Stimulated activated CD4-positive, alpha-beta T cell treated with anti-CD3 and anti-CD28 coated beads, Interleukin-1b, Interleukin-23, amount 100 ng/mL, for 24 hours (primary cell): ENCODE results near the gene SMYD3.
"Not testable (repeated sequence)": the region's sequence is repeated elsewhere in the genome, so short reads cannot be mapped to it uniquely, and the experiment has no call there.

Experiments
- DNase-seq, 4 experiments: peaks; one replicate each; pipeline ENCODE4 v3.0.0-alpha.2; 2020; ENCODE audit warnings: low read depth in 4 of 4, low spot score in 1 of 4

The SMYD3 gene

GRCh38 chr1:245822996-245823395 is 684.1 kb downstream of the SMYD3 start:
- DNase-seq: no peak

- not testable (repeated sequence) for DNase-seq
Observed at GRCh38 chr1:245818363-245818762, 688.7 kb downstream of the SMYD3 start.

GRCh38 chr1:245816496-245816895 is 690.6 kb downstream of the SMYD3 start:
- not testable (repeated sequence) for DNase-seq

- DNase-seq: no peak
Observed at GRCh38 chr1:245814651-245815050, 692.4 kb downstream of the SMYD3 start.

- no peak for DNase-seq
Observed at GRCh38 chr1:245812278-245812677, 694.8 kb downstream of the SMYD3 start.

GRCh38 chr1:245810789-245811337 is 696.2 kb downstream of the SMYD3 start:
- no peak for DNase-seq

- no peak for DNase-seq
Observed at GRCh38 chr1:245810181-245810769, 696.8 kb downstream of the SMYD3 start.

GRCh38 chr1:245809361-245809760 is 697.7 kb downstream of the SMYD3 start:
- no peak for DNase-seq

GRCh38 chr1:245807954-245808719 is 698.9 kb downstream of the SMYD3 start:
- DNase-seq: no peak

GRCh38 chr1:245807306-245807705 is 699.8 kb downstream of the SMYD3 start:
- DNase-seq: no peak

- DNase-seq: no peak
Observed at GRCh38 chr1:245805532-245805931, 701.5 kb downstream of the SMYD3 start.

GRCh38 chr1:245804696-245805095 is 702.4 kb downstream of the SMYD3 start:
- DNase-seq: no peak

- DNase-seq: no peak
Observed at GRCh38 chr1:245803666-245804037, 703.4 kb downstream of the SMYD3 start.

GRCh38 chr1:245802941-245803665 is 704.0 kb downstream of the SMYD3 start:
- DNase-seq: no peak

- DNase-seq: no peak
Observed at GRCh38 chr1:245800901-245801605, 706.0 kb downstream of the SMYD3 start.

GRCh38 chr1:245798349-245798711 is 708.7 kb downstream of the SMYD3 start:
- DNase-seq: no peak

GRCh38 chr1:245797592-245798348 is 709.3 kb downstream of the SMYD3 start:
- DNase-seq: no peak

- no peak for DNase-seq
Observed at GRCh38 chr1:245791410-245792312, 715.4 kb downstream of the SMYD3 start.

GRCh38 chr1:245790441-245790840 is 716.6 kb downstream of the SMYD3 start:
- no peak for DNase-seq

- no peak for DNase-seq
Observed at GRCh38 chr1:245788886-245789285, 718.2 kb downstream of the SMYD3 start.
